GM19324 (cell line): ENCODE data around the gene CCDC3.

Source experiments
- ATAC-seq: cut with Tn5 transposase; IDR thresholded peaks from one replicate; pipeline ENCODE4 v1.9.1; 2021; ENCODE audit warnings: mild to moderate bottlenecking, moderate library complexity; ENCODE audit not compliant: unreplicated experiment, low FRiP score

CCDC3 gene

DNA sequence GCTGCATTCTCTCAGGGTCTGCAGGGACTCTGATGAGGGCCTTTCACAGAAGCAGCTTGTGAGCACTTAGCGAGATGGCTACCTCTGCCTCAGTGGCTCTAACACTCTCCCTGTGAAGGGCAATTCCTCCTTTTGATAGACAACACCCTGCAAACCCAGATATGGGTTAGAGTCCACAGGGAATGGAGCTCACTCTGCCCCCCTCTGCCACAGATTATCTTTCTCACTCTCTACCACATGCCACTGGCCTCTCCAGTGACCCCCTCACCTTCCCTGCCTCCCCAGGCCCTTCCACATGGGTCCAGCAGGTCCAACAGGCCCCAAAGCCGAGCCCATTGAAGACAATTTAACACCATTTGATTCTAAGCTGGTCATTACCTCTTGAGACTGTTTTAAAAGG is 72.1 kb downstream of the CCDC3 start:
- ATAC-seq: no peak

DNA sequence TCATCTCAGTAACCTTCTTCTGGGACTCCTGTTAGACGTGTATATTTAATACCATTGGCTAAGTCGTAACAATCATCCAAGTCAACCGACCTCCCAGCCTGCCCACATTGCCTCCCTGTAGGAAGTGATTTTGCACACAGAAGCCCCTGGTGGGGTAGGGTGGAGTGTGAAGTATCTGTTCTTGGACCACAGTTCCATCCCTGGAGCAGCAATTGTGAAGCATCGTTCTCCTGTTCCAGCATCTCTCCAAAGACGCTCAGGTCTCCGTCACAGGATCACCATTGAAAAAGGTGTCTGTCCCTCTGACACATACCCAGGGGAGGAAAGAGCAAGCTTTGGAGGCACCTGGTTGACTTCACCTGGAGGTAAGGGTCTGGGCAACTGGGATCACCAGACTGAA is 72.9 kb downstream of the CCDC3 start:
- ATAC-seq: no peak

DNA sequence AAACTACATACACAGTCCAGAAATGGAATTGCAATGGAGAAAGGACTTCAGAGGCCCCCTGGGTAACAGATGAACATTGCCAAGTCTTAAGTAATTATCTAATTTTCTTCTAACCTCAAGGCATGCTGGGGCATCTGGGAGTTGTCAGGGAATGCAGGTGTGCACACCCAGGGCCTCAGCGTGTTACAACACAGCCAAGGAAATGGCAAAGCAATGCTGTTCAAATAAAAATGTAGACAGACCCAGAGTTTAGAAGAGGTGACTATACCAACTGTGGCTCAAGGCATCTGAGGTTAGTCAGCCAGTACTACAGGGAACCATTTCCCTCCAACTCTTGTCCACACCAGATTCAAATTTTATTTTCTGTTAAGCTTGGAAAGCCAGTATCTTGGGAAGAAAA is 73.6 kb downstream of the CCDC3 start:
- no peak for ATAC-seq

DNA sequence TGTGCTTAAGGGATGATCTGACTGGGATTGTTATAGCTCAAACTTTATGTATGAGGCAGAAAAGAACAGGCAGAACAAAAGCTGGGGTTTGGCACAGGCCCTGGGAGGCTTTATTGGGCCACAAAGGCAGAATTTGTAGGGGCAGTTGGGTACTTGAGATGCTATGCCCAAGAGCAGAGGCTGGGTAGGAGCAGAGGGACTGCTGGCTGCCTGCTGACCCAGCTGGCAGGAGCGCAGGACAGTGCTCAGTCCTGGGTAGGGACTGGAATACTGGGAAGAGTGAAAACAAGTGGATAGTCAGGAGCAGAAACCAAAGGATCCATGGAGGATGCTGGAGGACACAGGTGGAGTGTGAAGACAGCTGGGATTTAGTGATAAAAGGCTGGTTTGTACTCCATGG is 75.7 kb downstream of the CCDC3 start:
- no peak for ATAC-seq

DNA sequence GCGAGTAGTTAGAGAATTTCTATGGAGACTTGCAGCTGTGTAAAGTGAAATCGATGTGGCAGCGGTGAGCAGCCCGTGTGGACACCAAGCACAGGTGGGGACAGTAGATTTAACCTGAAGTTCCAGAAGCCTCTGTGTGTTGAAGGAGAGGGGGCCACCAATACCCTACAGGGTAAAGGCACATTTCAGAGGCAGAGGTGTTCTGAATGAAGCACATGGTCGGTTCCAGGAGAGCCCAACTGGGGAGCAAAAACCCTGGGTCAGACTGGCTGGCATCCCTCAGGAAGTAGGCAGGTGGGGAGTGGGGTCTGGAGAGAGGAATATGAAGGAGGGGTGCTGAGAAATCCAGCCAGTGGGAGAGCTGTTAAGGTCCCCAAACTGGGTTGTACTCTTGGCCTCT is 76.6 kb downstream of the CCDC3 start:
- ATAC-seq: no peak

DNA sequence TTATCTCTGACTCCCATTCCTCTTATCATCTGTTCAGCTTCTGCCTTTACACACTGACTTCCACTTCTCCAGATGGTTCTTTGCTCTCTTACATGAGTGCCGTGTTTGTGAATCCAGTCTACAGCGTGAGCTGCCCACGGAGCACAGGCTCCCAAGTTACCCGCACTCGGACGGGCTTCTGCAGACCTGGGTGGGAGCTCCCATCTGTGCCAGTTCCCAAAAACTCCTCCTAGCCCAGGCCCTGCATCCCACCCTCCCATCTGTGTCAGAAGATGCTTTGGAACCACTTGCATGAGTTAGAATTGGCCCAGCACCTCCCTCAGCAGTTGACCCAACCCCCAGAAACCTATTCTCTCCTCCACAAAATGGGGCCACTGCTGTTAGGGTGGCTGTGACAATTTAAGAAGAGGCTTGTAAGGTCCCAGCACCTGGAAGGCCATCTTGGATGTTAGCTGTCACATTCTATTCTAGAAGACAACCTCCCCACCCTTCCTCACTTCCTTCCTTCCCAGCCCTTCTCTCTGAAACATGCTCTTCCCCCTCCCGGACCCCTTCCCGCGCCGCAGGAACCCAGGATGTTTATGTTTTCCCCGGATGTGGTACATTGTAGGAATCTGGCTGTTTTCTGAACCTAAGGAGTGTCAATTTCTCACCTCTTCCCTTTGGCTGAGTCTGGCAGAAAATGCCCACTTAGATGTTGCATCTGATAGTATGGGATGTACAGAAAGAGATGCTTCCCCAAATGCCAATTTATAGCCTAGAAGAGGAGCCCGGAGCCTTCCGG is 79.2 kb downstream of the CCDC3 start:
- no peak for ATAC-seq

DNA sequence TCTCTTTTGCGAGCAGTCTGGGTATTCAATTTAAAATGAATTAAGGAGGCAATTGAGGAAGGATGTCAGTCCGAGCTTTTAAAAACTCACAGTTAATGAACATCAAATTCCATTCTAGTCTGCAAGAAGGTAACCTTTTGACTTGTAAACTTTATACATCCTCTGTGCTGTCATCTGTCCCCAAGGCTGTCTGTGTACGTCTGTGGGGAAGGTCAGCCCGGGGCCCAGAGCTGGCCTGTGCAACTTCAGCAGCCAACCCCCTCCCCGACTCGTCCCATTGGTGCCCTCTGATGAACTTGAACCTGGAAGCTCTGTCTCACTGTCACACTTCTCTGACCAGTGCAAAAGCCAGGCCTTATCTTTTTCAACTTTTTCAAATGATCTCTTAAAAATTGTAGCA is 80.3 kb downstream of the CCDC3 start:
- ATAC-seq: no peak

DNA sequence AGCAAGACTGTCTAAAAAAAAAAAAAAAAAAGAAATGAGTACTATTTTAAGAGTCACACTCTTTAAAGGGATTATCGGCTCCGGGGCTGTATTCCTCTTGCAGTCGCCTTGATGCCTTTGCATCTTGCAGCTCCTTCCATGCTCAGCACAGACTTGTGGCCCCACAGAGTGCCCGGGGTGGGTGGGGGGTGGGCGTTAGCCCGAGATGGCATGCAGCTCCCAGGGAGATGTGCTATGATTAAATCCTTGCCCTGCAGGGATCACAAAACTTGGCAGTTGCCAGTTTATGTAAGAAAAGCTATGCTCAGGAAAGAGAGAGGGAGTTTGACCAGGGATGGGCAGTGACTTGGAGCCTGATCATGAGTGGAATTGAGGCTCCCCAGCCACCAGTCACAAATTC is 81.9 kb downstream of the CCDC3 start:
- ATAC-seq: no peak

DNA sequence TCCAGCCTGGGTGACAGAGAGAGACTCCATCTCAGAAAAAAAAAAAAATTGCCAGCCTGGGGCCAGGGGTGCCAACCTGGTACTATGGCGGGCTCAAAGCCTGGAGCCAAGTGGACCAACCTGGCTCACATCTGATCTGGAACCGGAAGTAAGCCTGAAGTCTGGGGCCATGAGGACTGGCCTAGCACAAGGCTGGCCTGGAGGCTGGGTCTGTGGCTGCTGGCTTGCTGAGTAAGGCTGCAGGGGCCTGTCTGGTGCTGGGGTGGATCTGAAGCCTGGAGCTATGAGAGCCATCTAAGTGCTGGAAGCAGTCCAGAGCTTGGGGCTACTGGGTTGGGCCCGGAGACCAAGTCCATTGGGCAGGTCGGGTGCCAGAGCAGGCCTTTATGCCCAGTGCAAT is 84.9 kb downstream of the CCDC3 start:
- no peak for ATAC-seq

DNA sequence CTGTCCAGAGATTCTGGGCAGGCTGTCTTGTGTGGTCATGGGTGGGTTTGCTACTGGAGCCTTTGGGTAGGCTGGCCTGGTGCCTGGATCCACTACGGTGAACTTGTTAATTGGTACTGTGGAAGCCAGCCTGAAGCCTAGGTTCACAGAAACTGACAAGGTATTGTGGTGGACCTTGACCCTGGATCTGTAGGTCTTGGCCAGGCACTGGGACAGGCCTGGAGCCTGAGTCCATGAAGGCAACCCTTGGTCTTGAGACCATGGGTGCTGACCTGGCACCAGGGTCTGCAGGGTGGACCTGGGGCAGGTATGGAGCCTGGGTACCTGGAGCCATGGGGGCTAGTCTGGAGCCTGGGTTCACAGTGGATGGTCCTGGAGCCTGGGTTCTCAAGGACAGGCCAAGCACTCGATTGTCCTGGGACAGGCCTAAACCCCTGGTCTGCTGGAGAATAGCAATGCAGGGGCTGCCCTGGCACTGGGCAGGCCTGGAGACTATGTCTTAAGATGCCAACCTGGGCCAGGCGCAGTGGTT is 85.8 kb downstream of the CCDC3 start:
- no peak for ATAC-seq

DNA sequence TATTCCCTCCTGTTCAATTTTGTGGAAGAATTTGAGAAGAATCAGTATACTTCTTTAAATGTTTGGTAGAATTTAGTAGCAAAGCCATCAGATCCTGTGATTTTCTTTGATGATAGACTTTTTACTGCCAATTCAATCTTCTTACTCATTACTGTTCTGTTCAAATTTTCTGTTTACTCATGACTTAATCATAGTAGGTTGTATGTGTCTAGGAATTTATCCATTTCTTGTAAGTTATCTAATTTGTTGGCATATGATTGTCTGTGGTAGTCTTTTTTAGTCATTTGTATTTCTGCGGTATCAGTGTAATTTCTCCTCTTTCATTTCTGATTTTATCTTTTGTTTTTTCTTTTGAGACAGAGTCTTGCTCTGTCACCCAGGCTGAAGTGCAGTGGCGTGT is 87.4 kb downstream of the CCDC3 start:
- no peak for ATAC-seq

DNA sequence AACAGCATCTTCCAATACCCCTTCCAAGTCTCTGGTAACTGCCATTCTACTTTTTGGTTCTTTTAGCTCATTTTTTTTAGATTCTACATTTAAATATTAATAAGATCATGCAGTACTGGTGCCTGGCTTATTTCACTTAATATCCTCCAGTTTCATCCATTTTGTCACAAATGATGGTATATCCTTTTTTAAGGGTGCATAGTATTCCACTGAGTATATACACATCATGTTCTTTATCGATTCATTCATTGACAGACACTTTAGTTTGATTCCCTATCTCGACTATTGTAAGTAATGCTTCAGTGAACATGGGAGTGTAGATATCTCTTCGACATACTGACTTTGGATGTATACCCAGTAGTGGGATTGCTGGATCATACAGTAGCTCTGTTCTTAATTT is 89.7 kb downstream of the CCDC3 start:
- no peak for ATAC-seq

DNA sequence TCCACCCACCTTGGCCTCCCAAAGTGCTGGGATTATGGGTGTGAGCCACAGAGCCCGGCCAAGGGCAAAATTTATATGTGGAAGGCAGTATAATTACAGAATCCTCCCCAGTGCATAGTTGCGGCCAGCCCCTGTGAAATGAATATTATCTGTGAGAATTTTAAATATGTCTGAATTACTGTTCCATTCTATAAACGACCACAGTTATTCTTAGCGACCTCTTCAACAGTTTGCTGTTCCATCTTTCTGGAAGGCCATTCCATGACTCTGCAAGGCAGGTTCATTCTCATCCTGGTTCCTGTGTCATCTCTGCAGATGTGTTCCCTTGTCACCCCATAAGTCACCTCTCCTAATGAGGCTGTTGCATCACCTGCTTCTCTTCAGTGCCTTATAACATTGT is 90.7 kb downstream of the CCDC3 start:
- ATAC-seq: no peak

DNA sequence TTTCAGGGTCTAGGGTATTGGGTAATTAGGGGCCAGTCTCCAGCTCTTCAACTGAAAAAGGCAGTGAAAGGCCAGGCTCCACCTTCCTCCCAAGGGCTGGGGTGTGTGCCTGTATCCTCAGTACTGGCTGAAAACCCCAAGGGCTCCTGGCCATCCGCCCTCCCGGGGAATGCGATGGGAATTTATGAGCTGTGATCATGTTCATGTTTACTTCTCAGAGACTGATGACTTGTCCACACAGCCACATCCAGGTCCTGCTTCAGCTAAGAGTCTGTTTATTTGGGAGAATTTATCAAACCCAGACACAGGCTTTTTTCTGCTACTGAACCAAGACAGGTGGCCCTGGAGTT is 91.7 kb downstream of the CCDC3 start:
- ATAC-seq: no peak

DNA sequence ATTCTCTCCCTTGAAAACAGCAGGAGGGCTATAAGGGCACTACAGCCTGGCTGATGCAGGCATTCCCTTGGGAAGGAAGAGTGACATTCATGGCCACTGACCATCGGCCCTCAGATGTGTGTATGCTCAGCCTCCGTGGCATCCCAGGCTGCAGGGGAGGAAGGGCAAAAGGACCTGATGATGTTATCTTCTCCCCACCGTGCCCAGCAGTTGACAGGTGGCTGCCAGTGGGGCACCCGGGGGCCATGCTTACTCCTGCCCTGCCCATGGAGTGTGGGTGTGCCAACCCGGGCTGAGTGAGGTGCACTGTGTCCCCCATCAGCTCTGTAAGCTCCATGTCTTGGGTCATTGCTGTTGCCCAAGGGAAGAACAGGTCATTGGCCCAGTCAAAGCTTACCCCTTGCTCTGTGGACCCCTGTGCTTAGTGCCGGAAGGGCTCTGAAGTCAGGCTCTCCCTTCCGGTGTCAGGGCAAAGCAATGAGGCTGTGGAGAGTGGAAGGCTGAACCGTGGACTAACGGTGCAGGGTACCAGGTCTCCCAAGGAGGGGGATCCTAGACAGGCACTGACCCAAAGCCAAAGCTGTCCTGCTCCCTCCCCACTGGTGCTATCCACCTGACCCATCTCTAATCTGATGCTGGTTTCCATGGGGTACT is 92.2 kb downstream of the CCDC3 start:
- ATAC-seq: no peak

DNA sequence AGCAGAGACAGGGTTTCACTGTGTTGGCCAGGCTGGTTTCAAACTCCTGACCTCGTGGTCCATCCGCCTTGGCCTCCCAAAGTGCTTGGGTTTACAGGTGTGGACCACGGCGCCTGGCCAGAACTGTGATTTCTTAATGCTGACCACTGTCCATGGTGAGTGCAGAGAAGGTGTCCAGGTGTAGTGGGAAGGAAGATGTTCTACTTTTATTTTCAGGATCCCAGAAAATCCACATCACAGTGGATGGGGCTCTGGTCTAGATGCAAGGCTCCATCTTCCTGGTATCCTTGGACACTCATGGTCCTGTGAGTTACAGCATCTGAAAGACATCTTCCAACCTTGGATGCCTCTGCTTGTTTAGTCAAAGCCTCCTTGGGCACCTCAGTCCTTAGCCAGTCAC is 92.7 kb downstream of the CCDC3 start:
- no peak for ATAC-seq

DNA sequence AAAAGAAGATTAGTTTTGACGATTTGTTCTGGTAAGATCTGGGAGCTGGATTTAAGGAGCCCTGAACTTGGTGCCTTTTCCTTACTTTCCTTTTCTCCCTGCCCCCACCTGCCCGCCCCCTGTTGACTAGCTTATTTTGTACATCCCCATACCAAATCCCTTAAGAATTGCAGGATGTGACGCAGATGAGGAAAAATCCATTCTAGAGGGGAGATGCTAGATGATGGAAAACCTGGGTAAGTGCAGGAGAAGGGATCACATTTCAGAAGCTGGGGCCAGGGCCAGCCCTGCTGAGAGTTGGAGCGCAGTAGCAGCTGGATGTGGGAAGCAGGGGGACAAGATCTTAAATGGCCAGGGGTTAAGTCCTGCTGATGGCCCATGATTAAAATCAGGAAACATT is 93.9 kb downstream of the CCDC3 start:
- no peak for ATAC-seq

DNA sequence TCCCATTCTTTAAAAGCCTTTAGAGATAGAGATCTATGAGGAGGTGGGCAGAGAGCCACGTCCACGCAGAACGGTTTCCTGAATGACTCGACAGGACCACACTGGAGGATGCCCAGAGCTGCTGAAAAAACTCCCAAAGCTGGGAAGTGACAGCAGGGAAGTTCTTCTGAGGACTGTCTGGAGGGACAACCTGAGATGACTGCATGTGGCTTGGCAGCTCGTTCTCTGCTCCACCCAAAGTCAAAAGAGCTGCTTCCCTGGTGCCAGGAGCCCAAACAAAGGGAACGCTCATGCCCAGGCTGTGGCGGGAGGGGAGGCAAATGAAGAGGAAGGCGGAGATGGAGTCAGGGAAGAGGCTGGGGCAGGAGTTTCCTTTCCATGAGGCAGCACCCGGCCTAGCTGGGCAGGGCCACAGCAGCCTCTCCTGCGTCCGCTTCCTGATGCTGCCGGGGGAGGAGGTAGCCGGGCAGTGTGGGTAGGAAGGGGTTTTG is 95.4 kb downstream of the CCDC3 start:
- ATAC-seq: no peak

DNA sequence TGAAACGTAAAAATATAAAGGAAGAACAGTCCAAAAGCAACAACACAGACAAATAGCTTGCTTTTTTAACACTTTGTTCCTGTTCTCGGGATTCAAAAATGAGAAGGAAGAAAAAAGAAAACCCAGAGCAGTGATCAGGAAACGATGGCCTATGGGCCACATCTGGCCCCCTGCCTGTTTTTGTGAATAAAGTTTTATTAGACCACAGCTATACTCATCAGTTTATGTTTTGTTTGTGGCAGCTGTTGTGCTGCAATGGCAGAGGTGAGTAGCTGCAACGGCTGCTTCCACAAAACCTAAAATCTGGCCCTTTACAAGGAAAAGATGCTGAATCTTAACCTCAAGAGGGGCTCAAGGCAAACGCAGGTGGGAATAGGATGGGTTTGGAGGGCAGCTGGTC is 96.4 kb downstream of the CCDC3 start:
- no peak for ATAC-seq

DNA sequence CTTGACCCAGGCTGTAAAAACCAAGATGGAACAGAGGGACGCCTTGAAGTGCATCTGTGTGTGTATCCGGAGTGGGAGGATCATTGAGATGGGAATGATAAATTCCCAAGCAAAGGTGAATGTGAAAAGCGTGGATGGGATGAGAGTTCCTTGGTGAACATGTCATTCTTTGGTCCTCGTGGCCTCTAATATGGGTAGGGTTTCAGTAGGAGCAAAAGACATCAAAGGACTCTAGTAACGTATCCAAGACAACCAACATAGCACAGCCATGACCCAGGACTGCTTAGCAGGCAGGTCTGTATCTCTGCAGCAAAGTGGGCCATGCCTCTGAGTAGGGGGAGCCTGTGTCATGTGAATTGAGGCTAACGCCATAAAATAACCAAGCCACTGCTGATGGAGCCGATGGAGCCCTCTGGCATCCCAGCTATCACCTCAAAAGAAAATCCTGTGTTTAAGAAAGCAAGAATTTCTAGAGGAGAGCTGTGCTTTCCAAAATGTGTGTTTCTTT is 98.6 kb downstream of the CCDC3 start:
- no peak for ATAC-seq

DNA sequence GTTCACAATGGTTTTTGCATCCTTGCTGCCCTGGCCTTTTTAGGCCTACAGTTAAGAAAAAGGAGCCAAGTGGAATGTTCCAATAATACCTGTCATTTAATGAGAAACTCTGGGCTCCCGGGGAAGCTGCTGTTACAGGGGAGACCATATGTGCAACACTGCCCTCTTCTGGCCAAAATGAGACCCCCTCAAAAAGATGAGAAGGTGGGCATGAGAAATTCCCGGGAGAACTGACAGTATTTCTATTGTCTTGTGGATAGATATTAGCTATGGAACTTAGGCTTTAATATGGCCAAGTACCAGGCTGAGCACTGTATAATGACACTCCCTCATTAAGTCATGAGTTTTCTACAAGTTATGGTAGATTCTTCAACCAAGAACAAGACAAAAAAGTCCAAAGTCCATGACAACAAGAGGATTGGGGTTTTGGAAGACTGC is 99.4 kb downstream of the CCDC3 start:
- no peak for ATAC-seq

DNA sequence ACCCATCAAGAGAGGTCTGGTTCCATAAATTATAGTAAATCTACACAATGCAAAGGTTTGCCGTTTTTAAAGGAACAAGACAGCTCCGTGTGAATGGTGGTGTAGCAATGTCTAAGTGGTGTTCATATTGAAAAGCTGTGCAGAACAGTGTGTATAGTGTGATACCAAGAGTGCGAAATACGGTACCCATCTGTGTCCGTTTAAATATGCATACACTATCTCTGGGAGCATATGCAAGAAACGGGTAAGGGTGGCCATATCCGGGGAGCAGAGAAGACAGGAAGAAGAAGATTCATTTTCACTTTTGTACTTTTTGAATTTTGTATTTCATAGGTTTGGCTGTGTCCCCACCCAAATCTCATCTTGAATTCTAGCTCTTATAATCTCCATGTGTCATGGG is 102.0 kb downstream of the CCDC3 start:
- no peak for ATAC-seq
